Smooth muscle cell (in vitro differentiated cells): Measurements from ENCODE around the gene CXXC5. TPM values are rescaled to one million over a fixed set of nuclear protein-coding genes. Genes with fewer than 3 reads are reported as not detected.

Source experiments
- DNase-seq: peaks from one replicate; lab custom pipeline; 2025; ENCODE audit not compliant: unreplicated experiment; lab: John Stamatoyannopoulos, UW
- H2AFZ ChIP-seq: fragments of 200-600 bp; sonication (generic); 2 replicates; pipeline ENCODE4 v1.6.0; 2016; ENCODE audit warnings: antibody characterized with exemption, low read depth, mild to moderate bottlenecking
- H3F3A ChIP-seq: fragments of 200-600 bp; sonication (generic); 2 replicates; pipeline ENCODE4 v1.6.0; 2017; ENCODE audit warnings: antibody characterized with exemption, low read depth
- H3K27ac ChIP-seq: fragments of 200-600 bp; sonication (generic); 2 replicates; pipeline ENCODE4 v1.5.1; 2016; ENCODE audit warnings: low read depth, mild to moderate bottlenecking
- H3K27me3 ChIP-seq: fragments of 200-600 bp; sonication (generic); 2 replicates; pipeline ENCODE4 v1.6.1; 2016; ENCODE audit warnings: low read depth, mild to moderate bottlenecking
- H3K36me3 ChIP-seq: fragments of 200-600 bp; sonication (generic); 2 replicates; pipeline ENCODE4 v1.5.1; 2016; ENCODE audit warnings: low read depth
- H3K4me1 ChIP-seq: fragments of 200-600 bp; sonication (generic); 2 replicates; pipeline ENCODE4 v1.5.1; 2016; ENCODE audit warnings: low read depth
- H3K4me2 ChIP-seq: fragments of 200-600 bp; sonication (generic); 2 replicates; pipeline ENCODE4 v1.6.0; 2016; ENCODE audit warnings: mild to moderate bottlenecking
- H3K4me3 ChIP-seq: fragments of 200-600 bp; sonication (generic); 2 replicates; pipeline ENCODE4 v1.5.1; 2016; ENCODE audit warnings: mild to moderate bottlenecking
- H3K79me2 ChIP-seq: fragments of 200-600 bp; sonication (generic); 2 replicates; pipeline ENCODE4 v1.6.0; 2016; ENCODE audit warnings: low read depth, mild to moderate bottlenecking
- H3K9ac ChIP-seq: fragments of 200-600 bp; sonication (generic); 2 replicates; pipeline ENCODE4 v1.6.0; 2016; ENCODE audit warnings: low read depth
- H3K9me3 ChIP-seq: fragments of 200-600 bp; sonication (generic); replicated peaks from 2 replicates; pipeline ENCODE4 v1.5.1; 2016; ENCODE audit warnings: low read depth
- H4K20me1 ChIP-seq: fragments of 200-600 bp; sonication (generic); 2 replicates; pipeline ENCODE4 v1.6.0; 2016; ENCODE audit warnings: low read depth
- WGBS: methylation state at CpG from one replicate; pipeline ENCODE4 v1.1.7; 2016; ENCODE audit warnings: low lambda C conversion rate; 5-methylcytosine and 5-hydroxymethylcytosine counted together
- polyA plus RNA-seq: library from polyadenylated mRNA; unstranded; fragments of >200 nt; fragmentation: Nextera tagmentation; extraction: Ambion mirVana; gene quantifications from 2 replicates; pipeline ENCODE4 v1.2.1, GENCODE V29; 2016
- total RNA-seq: library from RNA; depleted of rRNA; stranded (reverse); fragments of >200 nt; gene quantifications from 2 replicates; pipeline ENCODE4 v1.2.3, GENCODE V29; 2014
- TF ChIP-seq, protein P1 (sequence below): fragments of 200-600 bp; sonication (generic); IDR thresholded peaks from 2 replicates; pipeline ENCODE4 v1.5.1; 2017; ENCODE audit warnings: borderline replicate concordance, mild to moderate bottlenecking, antibody characterized with exemption; ENCODE audit not compliant: insufficient read depth, poor library complexity, severe bottlenecking

CXXC5 gene
- total and polyA plus RNA-seq, 2 experiments from 2014 or later = 85.5 to 139 TPM

DNA sequence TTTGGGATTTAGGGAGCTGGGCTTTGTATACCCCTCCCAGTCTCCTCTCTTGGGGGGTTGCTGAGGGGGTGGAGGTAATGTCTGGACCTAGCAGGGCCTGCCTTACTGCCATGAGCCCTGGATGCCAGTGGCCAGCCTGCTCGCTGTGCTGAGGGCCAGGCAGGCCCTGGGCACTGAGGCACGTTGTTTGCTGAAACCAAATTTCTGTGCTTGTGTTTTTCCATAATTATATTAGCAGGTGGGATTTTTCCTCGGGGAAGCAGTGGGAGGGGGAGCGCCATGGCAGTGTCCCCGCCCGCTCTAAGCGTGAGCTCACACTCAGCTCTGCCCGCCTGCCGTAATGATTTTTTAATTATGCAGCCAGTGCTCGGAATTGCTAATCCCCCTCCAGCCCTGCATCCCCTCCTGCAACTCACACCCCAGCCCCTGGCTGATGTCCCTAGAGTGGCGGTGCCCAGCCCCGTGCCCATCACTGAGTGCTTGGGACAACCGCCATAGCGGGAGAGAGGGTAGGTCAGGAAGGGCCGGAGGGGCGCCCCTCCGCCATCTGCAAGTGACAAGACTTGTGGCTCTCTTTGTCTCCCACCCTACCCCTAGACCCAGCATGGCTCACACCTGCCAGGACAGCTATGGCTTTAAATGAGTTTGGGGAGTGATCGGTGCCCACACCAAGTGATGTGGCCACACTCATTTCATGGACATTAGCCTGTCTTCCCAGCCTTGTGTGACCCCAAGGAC lies 20.9 kb downstream of the CXXC5 start:
- Histone ChIP-seq H3K79me2 (peaks cover 98% of the 10 kb centered on the region), H3K36me3 (no peaks in the 10 kb centered on the region), H3K9me3 (no peaks in the 10 kb centered on the region), H3K27me3 (no peaks in the 10 kb centered on the region), H3K9ac (peak overlapping the region; percentile 71), H3K4me3 (peak overlapping the region; percentile 27), H3K4me1 (peaks cover 50% of the 10 kb centered on the region), H4K20me1 (peaks cover 99% of the 10 kb centered on the region), H2AFZ (no peak overlapping the region), H3K4me2 (peak overlapping the region; percentile 86), H3K27ac (peak overlapping the region; percentile 95), H3F3A (peaks cover 20% of the 10 kb centered on the region)
- TF ChIP-seq, protein P1, sequence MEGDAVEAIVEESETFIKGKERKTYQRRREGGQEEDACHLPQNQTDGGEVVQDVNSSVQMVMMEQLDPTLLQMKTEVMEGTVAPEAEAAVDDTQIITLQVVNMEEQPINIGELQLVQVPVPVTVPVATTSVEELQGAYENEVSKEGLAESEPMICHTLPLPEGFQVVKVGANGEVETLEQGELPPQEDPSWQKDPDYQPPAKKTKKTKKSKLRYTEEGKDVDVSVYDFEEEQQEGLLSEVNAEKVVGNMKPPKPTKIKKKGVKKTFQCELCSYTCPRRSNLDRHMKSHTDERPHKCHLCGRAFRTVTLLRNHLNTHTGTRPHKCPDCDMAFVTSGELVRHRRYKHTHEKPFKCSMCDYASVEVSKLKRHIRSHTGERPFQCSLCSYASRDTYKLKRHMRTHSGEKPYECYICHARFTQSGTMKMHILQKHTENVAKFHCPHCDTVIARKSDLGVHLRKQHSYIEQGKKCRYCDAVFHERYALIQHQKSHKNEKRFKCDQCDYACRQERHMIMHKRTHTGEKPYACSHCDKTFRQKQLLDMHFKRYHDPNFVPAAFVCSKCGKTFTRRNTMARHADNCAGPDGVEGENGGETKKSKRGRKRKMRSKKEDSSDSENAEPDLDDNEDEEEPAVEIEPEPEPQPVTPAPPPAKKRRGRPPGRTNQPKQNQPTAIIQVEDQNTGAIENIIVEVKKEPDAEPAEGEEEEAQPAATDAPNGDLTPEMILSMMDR = no peak
- 84% methylated on average over 18 of the region's 18 CpGs for WGBS
- no peak for DNase-seq

DNA sequence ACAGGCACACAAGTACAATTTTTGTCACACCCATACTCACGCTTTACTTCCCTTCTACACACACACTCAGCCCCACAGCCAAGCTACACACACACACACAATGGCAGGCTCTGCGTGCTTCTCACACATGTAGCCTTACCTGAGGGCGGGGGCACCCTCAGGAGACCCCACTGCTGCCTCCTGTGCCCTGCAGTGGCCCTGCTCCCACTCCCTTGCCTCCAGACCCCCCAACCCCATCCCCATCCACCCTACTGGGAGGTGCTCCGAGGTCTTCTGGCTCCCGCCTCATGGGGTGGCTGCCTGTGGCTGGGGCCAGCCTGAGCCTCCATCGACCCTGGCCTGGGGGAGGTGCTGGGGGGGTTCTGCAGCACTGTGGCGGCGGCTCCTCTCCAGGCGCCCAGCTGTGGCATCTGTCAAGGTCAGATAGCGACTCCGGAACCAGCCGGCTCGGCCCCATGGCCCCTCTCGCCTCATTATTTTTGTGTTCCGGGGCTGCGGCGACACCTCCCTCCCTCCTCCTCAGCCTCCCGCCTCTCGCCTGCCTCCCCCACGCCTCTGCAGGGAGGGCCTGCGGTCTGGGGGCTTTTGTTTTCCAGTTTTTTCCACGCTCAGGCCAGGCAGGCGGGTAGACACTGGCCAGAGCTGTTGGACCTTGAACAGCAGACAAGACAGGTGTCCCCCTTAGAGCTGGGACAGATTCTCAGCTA lies 21.7 kb downstream of the CXXC5 start:
- no peaks in the 10 kb centered on the region for H3K9me3 ChIP-seq
- DNase-seq = no peak
- TF ChIP-seq, protein P1 = no peak
- peaks cover 20% of the 10 kb centered on the region for H3F3A ChIP-seq
- H3K4me3 ChIP-seq = no peak overlapping the region
- H3K4me1 ChIP-seq = peaks cover 51% of the 10 kb centered on the region
- H2AFZ ChIP-seq = no peak overlapping the region
- H3K9ac ChIP-seq = no peak overlapping the region
- peak overlapping the region; percentile 95 for H3K27ac ChIP-seq
- WGBS = 25% methylated on average over 23 of the region's 23 CpGs
- no peaks in the 10 kb centered on the region for H3K27me3 ChIP-seq
- peaks cover 99% of the 10 kb centered on the region for H4K20me1 ChIP-seq
- no peaks in the 10 kb centered on the region for H3K36me3 ChIP-seq
- H3K79me2 ChIP-seq = peaks cover 98% of the 10 kb centered on the region
- H3K4me2 ChIP-seq = peak overlapping the region; percentile 86

DNA sequence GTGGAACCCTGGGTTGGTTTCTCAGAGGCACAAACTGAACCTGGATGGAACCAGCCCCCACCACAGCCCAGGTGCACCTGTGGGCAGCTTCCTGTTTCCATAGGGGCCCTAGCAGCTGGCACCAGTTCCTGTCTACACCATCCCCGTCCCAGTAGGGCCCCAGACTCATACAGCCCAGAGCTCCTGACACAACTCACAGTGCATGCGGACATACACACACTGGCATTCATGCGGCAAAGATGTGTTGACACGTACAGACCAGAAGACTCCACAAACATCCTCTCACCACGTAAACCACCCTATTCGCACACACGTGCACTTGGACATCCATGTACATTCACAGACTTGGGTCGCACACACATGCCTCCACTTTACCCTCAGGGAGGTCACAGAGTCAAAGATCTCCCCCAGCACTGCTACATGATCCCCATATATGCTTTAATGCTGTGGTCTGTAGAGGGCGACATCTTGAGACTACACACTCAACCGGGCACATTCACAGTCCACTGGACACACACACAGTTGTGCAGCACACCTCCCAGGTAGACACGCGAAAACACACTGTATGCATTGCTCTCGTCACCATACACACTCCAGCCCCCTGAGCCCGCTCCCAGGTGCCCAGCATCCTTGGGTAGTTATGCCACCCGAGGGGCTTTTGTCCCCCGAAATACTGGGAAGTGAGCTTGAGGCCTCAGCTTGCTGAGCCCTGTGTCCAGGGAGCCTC lies 22.4 kb downstream of the CXXC5 start:
- H3K9ac ChIP-seq = peak overlapping the region; percentile 29

More for the DNA sequence above, 22.4 kb downstream of the CXXC5 start:
- 70% methylated on average over 16 of the region's 16 CpGs for WGBS
- TF ChIP-seq, protein P1 = peak; percentile 15
- Histone ChIP-seq H3K36me3 (no peaks in the 10 kb centered on the region), H2AFZ (no peak overlapping the region), H3K4me2 (peak overlapping the region; percentile 86), H4K20me1 (peaks cover 99% of the 10 kb centered on the region), H3K27ac (peak overlapping the region; percentile 95), H3K27me3 (no peaks in the 10 kb centered on the region), H3K4me3 (no peak overlapping the region), H3F3A (peaks cover 27% of the 10 kb centered on the region), H3K79me2 (peaks cover 98% of the 10 kb centered on the region), H3K4me1 (peaks cover 52% of the 10 kb centered on the region), H3K9me3 (no peaks in the 10 kb centered on the region)
- DNase-seq = no peak
